Measurements from ENCODE around the gene ST14.

ST14 gene

GRCh38 chr11:130141561-130142341 lies 17.8 kb upstream of the ST14 start:
- Histone ChIP-seq H3K9me3 (ENCODE audit: control insufficient read depth, insufficient read depth, low read length) (no peaks in the 10 kb centered on the region), H3K4me1 (ENCODE audit: control insufficient read depth, insufficient read depth, low read length) (peaks cover 7% of the 10 kb centered on the region), H3K9ac (ENCODE audit: low read depth, low read length) (no peak overlapping the region), H3K27me3 (ENCODE audit: control insufficient read depth, insufficient read depth, low read length) (no peaks in the 10 kb centered on the region), H3K4me3 (ENCODE audit: low read depth, low read length) (no peak overlapping the region), H3K36me3 (ENCODE audit: control insufficient read depth, insufficient read depth, low read length) (peaks cover 37% of the 10 kb centered on the region)

- H3K9me3 ChIP-seq (ENCODE audit: control insufficient read depth, insufficient read depth, low read length), result no peaks in the 10 kb centered on the region
- peaks cover 9% of the 10 kb centered on the region for H3K4me1 ChIP-seq (ENCODE audit: control insufficient read depth, insufficient read depth, low read length)
- no peaks in the 10 kb centered on the region for H3K27me3 ChIP-seq (ENCODE audit: control insufficient read depth, insufficient read depth, low read length)
- H3K9ac ChIP-seq (ENCODE audit: low read depth, low read length), result no peak overlapping the region
- H3K4me3 ChIP-seq (ENCODE audit: low read depth, low read length), result no peak overlapping the region
- peaks cover 33% of the 10 kb centered on the region for H3K36me3 ChIP-seq (ENCODE audit: control insufficient read depth, insufficient read depth, low read length)
These were observed 15.4 kb upstream of the ST14 start for GRCh38 chr11:130144141-130144540.

GRCh38 chr11:130144861-130145281 lies 14.7 kb upstream of the ST14 start:
- Histone ChIP-seq H3K9me3 (ENCODE audit: control insufficient read depth, insufficient read depth, low read length) (no peaks in the 10 kb centered on the region), H3K4me3 (ENCODE audit: low read depth, low read length) (no peak overlapping the region), H3K9ac (ENCODE audit: low read depth, low read length) (no peak overlapping the region), H3K36me3 (ENCODE audit: control insufficient read depth, insufficient read depth, low read length) (peaks cover 30% of the 10 kb centered on the region), H3K4me1 (ENCODE audit: control insufficient read depth, insufficient read depth, low read length) (peaks cover 9% of the 10 kb centered on the region), H3K27me3 (ENCODE audit: control insufficient read depth, insufficient read depth, low read length) (no peaks in the 10 kb centered on the region)

GRCh38 chr11:130145311-130145812 lies 14.2 kb upstream of the ST14 start:
- Histone ChIP-seq H3K4me3 (ENCODE audit: low read depth, low read length) (no peak overlapping the region), H3K36me3 (ENCODE audit: control insufficient read depth, insufficient read depth, low read length) (peaks cover 26% of the 10 kb centered on the region), H3K9me3 (ENCODE audit: control insufficient read depth, insufficient read depth, low read length) (no peaks in the 10 kb centered on the region), H3K9ac (ENCODE audit: low read depth, low read length) (no peak overlapping the region), H3K4me1 (ENCODE audit: control insufficient read depth, insufficient read depth, low read length) (peaks cover 9% of the 10 kb centered on the region), H3K27me3 (ENCODE audit: control insufficient read depth, insufficient read depth, low read length) (no peaks in the 10 kb centered on the region)

GRCh38 chr11:130145975-130146776 lies 13.4 kb upstream of the ST14 start:
- H3K9ac ChIP-seq (ENCODE audit: low read depth, low read length), result no peak overlapping the region
- H3K9me3 ChIP-seq (ENCODE audit: control insufficient read depth, insufficient read depth, low read length), result no peaks in the 10 kb centered on the region
- H3K4me1 ChIP-seq (ENCODE audit: control insufficient read depth, insufficient read depth, low read length), result peaks cover 9% of the 10 kb centered on the region
- no peaks in the 10 kb centered on the region for H3K27me3 ChIP-seq (ENCODE audit: control insufficient read depth, insufficient read depth, low read length)
- H3K4me3 ChIP-seq (ENCODE audit: low read depth, low read length), result no peak overlapping the region
- peaks cover 21% of the 10 kb centered on the region for H3K36me3 ChIP-seq (ENCODE audit: control insufficient read depth, insufficient read depth, low read length)

- Histone ChIP-seq H3K4me1 (ENCODE audit: control insufficient read depth, insufficient read depth, low read length) (peaks cover 9% of the 10 kb centered on the region), H3K27me3 (ENCODE audit: control insufficient read depth, insufficient read depth, low read length) (no peaks in the 10 kb centered on the region), H3K9ac (ENCODE audit: low read depth, low read length) (no peak overlapping the region), H3K36me3 (ENCODE audit: control insufficient read depth, insufficient read depth, low read length) (peaks cover 17% of the 10 kb centered on the region), H3K9me3 (ENCODE audit: control insufficient read depth, insufficient read depth, low read length) (no peaks in the 10 kb centered on the region), H3K4me3 (ENCODE audit: low read depth, low read length) (no peak overlapping the region)
These were observed 12.8 kb upstream of the ST14 start for GRCh38 chr11:130146796-130147195.

- Histone ChIP-seq H3K9me3 (ENCODE audit: control insufficient read depth, insufficient read depth, low read length) (no peaks in the 10 kb centered on the region), H3K4me3 (ENCODE audit: low read depth, low read length) (no peak overlapping the region), H3K9ac (ENCODE audit: low read depth, low read length) (no peak overlapping the region), H3K36me3 (ENCODE audit: control insufficient read depth, insufficient read depth, low read length) (peaks cover 2% of the 10 kb centered on the region), H3K27me3 (ENCODE audit: control insufficient read depth, insufficient read depth, low read length) (no peaks in the 10 kb centered on the region), H3K4me1 (ENCODE audit: control insufficient read depth, insufficient read depth, low read length) (peaks cover 9% of the 10 kb centered on the region)
These were observed 10.7 kb upstream of the ST14 start for GRCh38 chr11:130148796-130149326.

GRCh38 chr11:130150790-130151189 lies 8.8 kb upstream of the ST14 start:
- Histone ChIP-seq H3K27me3 (ENCODE audit: control insufficient read depth, insufficient read depth, low read length) (no peaks in the 10 kb centered on the region), H3K4me3 (ENCODE audit: low read depth, low read length) (no peak overlapping the region), H3K36me3 (ENCODE audit: control insufficient read depth, insufficient read depth, low read length) (no peaks in the 10 kb centered on the region), H3K9me3 (ENCODE audit: control insufficient read depth, insufficient read depth, low read length) (no peaks in the 10 kb centered on the region), H3K4me1 (ENCODE audit: control insufficient read depth, insufficient read depth, low read length) (peaks cover 5% of the 10 kb centered on the region), H3K9ac (ENCODE audit: low read depth, low read length) (no peak overlapping the region)

GRCh38 chr11:130151196-130151595 lies 8.4 kb upstream of the ST14 start:
- Histone ChIP-seq H3K4me3 (ENCODE audit: low read depth, low read length) (no peak overlapping the region), H3K36me3 (ENCODE audit: control insufficient read depth, insufficient read depth, low read length) (no peaks in the 10 kb centered on the region), H3K9ac (ENCODE audit: low read depth, low read length) (no peak overlapping the region), H3K9me3 (ENCODE audit: control insufficient read depth, insufficient read depth, low read length) (no peaks in the 10 kb centered on the region), H3K4me1 (ENCODE audit: control insufficient read depth, insufficient read depth, low read length) (peaks cover 5% of the 10 kb centered on the region), H3K27me3 (ENCODE audit: control insufficient read depth, insufficient read depth, low read length) (no peaks in the 10 kb centered on the region)

- Histone ChIP-seq H3K9me3 (ENCODE audit: control insufficient read depth, insufficient read depth, low read length) (no peaks in the 10 kb centered on the region), H3K36me3 (ENCODE audit: control insufficient read depth, insufficient read depth, low read length) (no peaks in the 10 kb centered on the region), H3K27me3 (ENCODE audit: control insufficient read depth, insufficient read depth, low read length) (peaks cover 31% of the 10 kb centered on the region), H3K9ac (ENCODE audit: low read depth, low read length) (no peak overlapping the region), H3K4me3 (ENCODE audit: low read depth, low read length) (no peak overlapping the region), H3K4me1 (ENCODE audit: control insufficient read depth, insufficient read depth, low read length) (peaks cover 4% of the 10 kb centered on the region)
These were observed 3.2 kb upstream of the ST14 start for GRCh38 chr11:130156108-130157022.

- Histone ChIP-seq H3K27me3 (ENCODE audit: control insufficient read depth, insufficient read depth, low read length) (peaks cover 38% of the 10 kb centered on the region), H3K4me3 (ENCODE audit: low read depth, low read length) (no peak overlapping the region), H3K9ac (ENCODE audit: low read depth, low read length) (no peak overlapping the region), H3K9me3 (ENCODE audit: control insufficient read depth, insufficient read depth, low read length) (no peaks in the 10 kb centered on the region), H3K4me1 (ENCODE audit: control insufficient read depth, insufficient read depth, low read length) (peaks cover 11% of the 10 kb centered on the region), H3K36me3 (ENCODE audit: control insufficient read depth, insufficient read depth, low read length) (no peaks in the 10 kb centered on the region)
These were observed 2.5 kb upstream of the ST14 start for GRCh38 chr11:130157101-130157500.
